GM13977 (cell line): ENCODE measurements around the gene CATSPER3.

ENCODE experiments used
- DNase-seq: peaks from one replicate; pipeline ENCODE4 v3.0.0; 2012; ENCODE audit warnings: low spot score
- in situ Hi-C: fragments of 300-500 bp; cut with MboI; formaldehyde crosslinking; loops from one replicate; pipeline ENCODE4 v1.12.0; 2022; ENCODE audit warnings: low sequenced_read_pairs, low pct_unique_long_range_greater_than_20kb, mixed read lengths, inconsistent platforms; ENCODE audit not compliant: unreplicated experiment
- TF ChIP-seq, protein P1 (sequence below): IDR thresholded peaks from 2 replicates; pipeline ENCODE4 v1.5.1; 2012; ENCODE audit warnings: mild to moderate bottlenecking, control low read depth; ENCODE audit not compliant: insufficient read depth; ENCODE audit errors: extremely low read depth, missing control alignments

The CATSPER3 gene

DNA sequence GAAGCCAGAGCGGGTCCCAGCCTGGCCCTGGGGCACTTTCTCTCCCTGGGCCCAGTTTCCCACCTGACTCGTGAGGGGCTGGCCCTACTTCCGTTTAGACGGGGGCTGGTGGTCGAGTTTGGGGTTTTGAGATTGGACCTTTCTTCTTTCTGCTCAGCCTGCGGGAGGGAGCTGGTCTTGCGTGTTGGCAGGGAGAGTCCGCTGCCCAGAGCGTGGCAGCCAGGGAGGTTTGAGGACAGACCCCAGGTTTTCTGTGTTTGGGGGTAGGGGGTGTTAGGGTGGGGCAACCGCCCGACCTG lies 72.3 kb downstream of the CATSPER3 start:
- in situ Hi-C loops: no loop called here
- TF ChIP-seq, protein P1, sequence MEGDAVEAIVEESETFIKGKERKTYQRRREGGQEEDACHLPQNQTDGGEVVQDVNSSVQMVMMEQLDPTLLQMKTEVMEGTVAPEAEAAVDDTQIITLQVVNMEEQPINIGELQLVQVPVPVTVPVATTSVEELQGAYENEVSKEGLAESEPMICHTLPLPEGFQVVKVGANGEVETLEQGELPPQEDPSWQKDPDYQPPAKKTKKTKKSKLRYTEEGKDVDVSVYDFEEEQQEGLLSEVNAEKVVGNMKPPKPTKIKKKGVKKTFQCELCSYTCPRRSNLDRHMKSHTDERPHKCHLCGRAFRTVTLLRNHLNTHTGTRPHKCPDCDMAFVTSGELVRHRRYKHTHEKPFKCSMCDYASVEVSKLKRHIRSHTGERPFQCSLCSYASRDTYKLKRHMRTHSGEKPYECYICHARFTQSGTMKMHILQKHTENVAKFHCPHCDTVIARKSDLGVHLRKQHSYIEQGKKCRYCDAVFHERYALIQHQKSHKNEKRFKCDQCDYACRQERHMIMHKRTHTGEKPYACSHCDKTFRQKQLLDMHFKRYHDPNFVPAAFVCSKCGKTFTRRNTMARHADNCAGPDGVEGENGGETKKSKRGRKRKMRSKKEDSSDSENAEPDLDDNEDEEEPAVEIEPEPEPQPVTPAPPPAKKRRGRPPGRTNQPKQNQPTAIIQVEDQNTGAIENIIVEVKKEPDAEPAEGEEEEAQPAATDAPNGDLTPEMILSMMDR: no peak
- DNase-seq: no peak

DNA sequence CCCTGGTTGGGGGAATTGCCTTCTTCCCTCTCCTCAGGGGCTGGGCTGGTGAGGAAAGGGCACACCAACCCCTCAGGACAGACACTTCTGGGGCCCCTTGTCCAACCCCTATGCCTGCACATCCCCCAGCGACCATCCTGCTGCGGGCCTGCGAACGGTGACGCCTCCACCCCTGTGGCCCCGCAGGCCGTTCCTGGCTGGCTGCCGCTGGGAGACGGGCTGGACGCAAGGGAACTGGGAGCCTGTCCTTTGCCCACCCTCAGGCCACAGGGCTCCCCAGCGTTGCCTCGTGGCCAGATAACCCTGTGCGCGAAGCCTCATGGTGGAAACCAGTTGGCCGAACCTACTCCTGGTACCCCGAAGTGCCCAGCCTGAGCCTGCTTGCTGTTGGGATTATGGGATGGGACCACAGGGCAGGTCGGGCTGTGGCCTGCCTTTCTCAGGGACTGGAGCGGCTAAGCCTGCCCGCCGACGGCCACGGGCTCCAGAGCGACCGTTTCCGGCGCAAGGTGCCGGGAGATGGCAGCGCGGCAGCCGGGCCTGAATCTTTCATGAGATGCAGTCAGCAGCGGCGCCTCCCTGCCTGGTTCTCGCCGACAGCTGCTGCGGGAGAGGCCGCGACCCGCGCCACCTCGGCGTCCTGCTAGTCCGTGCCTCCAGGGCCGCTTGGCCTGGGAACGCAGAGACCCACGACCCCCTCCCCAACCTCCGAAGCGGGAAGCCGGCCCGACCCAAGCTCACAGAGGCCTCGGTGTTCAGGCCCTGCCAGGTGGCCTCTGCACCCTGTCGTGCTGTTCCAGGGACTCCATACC lies 72.8 kb downstream of the CATSPER3 start:
- in situ Hi-C loops: no loop called here
- DNase-seq: no peak
- TF ChIP-seq, protein P1: no peak

DNA sequence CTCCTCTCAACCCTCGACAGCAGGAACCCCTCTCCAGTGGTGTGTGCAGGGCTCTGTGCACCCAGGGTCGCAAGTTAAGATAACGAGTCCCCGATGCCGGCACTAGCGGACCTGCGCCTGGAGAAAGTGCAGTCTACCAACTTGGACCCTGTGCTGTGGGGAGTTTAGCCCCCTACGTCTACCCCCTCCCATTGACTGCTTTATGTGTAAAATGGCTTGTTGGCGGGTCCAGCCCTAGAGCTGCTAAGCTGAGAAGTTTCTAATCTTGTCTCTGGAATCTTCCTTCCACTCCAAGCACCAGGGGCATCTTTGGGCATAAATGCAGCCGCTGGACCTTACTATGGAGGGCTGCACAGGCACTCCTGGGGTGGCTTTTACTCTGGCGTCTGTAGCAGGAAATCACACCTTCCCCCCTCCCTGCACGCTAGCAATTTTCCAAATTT lies 73.5 kb downstream of the CATSPER3 start:
- no peak for DNase-seq
- TF ChIP-seq, protein P1: no peak
- in situ Hi-C loops: no loop called here

DNA sequence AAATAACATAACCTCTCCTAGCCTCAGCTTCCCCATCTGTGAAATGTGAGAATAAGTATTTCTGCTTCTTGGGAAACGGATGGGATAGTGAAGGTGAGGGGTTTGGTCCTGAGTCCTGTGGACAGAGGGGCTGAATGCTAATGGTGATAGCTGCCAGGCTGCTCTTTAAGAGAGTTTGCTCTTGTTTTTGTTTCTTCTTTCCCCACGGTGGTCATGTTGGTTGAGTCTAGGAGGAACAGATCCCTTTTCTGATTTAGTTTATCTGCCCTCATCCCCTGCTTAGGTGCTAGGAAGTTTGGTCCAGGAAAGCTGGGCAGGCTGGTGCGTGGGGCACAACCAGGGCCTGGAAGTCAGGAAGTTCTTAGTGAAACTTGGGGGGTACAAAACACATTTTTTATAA lies 74.0 kb downstream of the CATSPER3 start:
- in situ Hi-C loops: no loop called here
- TF ChIP-seq, protein P1: no peak
- no peak for DNase-seq

DNA sequence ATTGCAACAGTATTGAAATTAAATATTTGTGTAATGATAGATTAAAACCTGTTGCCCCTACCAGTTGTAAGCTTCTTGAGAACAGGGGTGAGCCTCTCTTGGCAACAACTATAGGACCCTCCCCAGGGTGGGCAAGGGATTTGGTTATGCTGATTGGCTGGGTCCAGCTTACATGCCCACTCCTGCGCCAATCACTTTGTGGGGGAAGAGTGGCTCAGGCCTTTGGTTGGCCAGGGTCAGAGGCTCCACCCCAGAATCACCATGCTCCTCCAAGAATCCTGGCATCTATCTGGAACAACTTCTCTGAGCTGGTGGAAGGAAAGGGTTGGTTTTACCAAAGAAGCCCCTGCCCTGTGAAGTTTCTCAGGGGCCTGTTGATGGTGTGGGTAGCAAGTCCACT lies 74.9 kb downstream of the CATSPER3 start:
- in situ Hi-C loops: no loop called here
- TF ChIP-seq, protein P1: no peak
- DNase-seq: no peak

DNA sequence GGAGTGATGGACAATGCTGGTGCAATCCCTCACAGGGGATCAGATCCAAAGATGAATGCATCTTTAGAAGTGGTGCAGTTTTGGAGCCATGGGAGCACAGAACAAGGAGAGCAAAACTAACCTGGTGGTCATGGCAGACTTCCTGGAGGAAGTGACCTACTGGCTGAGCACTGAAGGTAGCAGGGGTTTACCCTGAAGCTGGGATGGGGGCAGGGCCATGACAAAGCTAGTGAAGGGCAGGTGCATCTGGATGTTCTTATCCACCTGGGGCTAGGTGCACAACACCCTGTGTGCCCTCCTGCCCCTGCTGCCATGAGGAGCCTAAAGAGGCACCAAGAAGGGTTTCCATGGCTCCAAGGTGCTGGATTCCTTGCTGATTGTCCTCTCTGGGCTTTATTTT lies 77.8 kb downstream of the CATSPER3 start:
- TF ChIP-seq, protein P1: no peak
- DNase-seq: no peak
- in situ Hi-C loops: no loop called here
